GM19468 (cell line): ENCODE results near the gene MEGF11.
"Not testable (repeated sequence)": the region's sequence is repeated elsewhere in the genome, so short reads cannot be mapped to it uniquely, and the experiment has no call there.

Source experiments
- ATAC-seq: cut with Tn5 transposase; IDR thresholded peaks from one replicate; pipeline ENCODE4 v1.9.1; 2021; ENCODE audit warnings: mild to moderate bottlenecking, moderate library complexity, moderate number of reproducible peaks; ENCODE audit not compliant: unreplicated experiment; ENCODE audit errors: extremely low read depth

The MEGF11 gene

DNA sequence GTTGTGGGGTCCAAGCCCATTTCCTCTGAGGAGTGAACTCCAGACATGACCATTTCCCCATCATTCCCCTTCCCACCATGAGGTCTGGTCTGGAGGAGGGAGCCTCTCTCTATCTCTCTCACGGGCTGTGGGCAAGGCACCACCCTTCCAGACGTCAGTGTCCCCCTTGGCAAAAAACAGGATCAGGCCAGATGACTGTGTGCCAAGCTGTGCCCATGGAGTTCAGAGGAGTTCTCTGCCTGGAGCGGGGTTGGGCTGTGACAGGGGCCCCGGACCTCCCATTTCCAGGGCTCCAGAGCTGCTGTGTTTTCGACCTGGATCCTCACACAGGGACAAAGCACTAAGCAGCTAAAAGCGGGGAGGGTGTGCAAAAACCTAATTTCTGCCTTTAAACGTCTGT, 259.8 kb downstream of the MEGF11 start:
- ATAC-seq = no peak

DNA sequence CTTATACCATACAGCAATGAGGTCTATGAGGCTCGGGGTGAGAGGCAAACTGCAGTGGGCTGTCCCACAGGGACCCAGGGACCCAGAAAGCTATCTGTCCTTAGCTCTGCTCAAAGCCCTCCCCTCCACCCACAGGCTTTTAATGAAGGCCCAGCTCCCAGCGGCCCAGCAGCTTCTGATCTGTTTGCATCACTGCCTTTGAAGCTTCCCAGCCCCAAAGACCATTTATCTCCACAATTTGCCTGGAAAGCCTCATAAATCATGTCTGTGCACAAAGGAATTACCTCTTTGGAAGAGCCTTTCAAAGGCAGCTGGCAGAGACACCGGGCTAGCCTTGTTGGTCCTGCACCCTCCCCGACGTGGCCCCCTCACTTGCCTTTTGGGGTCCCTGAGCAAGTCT, 260.3 kb downstream of the MEGF11 start:
- no peak for ATAC-seq

GRCh38 chr15:65991721-65992483, 261.6 kb downstream of the MEGF11 start:
- ATAC-seq = no peak

DNA sequence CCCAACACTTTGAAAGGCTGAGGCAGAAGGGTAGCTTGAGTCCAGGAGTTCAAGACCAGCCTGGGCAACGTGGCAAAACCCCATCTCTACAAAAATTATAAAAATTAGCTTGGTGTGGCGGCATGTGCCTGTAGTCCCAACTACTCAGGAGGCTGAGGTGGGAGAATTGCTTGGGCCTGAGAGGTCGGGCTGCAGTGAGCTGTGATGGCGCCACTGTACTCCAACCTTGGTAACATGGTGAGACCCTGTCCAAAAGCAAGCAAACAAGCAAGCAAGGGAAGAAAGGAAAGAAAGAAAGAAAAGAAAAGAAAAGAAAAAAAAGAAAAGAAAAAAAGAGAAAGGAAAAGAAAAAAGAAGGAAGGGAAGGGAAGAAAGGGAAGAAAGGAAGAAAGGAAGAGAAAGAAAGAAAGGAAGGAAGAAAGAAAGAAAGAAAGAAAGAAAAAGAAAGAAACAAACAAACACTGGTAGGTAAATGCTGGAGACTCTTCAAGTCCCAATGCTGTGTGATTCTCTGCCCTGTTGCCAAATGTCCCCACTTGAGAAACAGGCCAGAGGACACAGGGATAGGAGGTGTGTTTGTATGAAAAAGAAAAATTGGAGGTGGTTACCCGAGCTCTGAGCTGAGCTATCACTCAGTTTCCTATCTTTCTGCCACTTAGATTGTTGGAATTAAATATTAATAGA, 263.1 kb downstream of the MEGF11 start:
- ATAC-seq = no peak

GRCh38 chr15:65987100-65987499, 266.4 kb downstream of the MEGF11 start:
- ATAC-seq = no peak

GRCh38 chr15:65986416-65986815, 267.1 kb downstream of the MEGF11 start:
- ATAC-seq = no peak

DNA sequence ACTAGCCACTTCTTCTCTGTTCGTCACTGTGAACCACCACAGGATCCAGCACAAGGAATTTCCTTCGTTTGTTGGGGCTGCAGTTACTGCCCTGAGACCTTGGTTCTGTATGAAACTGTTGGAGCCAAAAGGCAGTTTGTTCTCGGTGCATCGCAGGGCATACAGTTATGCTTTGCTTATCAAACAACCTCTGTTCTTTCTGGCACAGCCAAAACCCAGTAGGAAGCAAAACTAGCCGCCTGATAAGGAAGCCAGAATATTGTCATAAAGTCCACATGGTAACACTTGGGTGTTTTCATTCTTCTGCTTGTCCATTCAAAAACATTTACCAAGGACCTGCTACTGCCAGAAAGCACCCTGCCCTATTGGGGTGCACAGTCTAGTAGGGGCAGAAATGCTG, 268.2 kb downstream of the MEGF11 start:
- no peak for ATAC-seq

DNA sequence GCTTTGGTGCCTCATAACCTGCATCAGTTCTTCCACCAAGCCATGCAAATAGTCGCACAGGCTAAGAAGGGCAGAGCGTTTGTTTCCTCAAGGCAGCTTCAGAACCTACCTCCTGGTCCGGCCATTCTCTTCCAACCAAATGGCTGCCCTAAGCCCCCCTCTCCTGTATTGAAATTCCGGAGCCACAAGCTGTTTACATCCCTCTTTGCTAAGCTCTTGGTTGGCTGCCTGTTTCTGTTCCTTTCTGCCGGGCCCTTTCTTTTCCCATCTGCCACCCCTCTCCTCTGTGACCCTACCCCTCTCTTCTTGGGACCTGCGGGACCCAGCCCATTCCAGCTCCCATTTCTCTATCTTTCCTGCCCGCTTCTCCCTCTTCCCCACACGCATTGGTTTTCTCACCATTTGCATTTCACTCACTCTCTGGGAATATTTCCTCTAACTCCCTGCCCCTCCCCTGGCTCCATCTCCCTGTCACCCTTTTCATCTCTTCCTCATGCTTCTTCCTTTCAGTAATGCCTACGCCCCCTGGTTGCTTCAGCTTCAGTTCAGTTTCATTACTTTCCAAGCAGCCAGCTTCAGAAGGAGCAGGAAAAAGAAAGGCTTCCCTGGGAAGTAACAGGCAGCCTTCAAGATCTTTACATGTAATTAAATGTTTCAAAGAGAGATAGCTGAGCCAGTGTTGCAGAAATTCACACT, 270.8 kb downstream of the MEGF11 start:
- no peak for ATAC-seq

- no peak for ATAC-seq
Observed at GRCh38 chr15:65981837-65982626, 271.5 kb downstream of the MEGF11 start.

DNA sequence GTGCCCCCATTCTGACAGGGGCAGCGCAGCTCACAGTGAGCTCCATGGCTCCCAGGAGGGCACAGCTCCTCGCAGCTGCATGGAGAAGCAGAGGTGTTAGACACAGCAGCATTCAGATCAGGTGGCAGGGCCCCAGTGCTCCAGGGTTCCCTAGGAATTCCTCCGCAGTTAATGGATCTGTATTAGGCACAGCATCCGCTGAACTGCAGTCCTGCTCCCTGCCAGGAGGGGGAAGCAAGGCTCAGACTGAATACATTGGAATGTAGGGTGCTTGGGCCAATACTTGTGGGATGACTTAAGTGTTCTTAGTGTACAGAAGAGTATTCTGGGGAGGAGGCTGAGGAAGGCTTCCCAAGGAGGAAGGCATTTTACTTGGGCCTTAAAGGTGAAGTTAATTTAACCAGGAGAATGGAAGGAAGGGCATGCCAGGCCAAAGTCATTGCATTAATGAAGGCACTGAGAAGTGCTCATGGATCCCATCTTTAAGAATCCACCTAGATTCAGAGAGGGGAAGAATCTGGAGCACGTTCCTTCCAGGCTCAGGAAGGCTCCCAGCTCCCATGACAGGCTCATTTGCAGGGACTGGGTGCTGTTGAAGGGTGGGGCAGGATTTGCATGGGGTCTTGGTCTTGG, 272.6 kb downstream of the MEGF11 start:
- no peak for ATAC-seq

DNA sequence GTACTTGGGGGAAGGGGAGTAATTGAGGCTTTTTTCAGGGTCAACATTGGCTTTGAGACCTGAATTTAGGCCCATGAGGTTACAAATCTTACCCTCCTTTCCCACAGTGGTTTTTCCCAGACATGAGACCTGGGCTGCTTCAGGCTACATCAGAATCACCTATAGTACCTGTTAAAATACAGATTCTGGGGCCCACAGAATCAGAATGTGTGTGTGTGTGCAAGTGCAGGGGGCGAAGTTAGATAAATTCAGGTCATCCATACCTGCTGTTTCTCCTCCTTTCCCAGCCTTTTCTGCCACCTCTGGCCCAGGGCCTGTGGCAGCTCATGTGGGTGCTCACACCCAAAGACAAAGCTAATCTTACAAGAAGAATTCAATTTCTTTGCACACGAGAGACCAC, 273.7 kb downstream of the MEGF11 start:
- ATAC-seq = no peak

DNA sequence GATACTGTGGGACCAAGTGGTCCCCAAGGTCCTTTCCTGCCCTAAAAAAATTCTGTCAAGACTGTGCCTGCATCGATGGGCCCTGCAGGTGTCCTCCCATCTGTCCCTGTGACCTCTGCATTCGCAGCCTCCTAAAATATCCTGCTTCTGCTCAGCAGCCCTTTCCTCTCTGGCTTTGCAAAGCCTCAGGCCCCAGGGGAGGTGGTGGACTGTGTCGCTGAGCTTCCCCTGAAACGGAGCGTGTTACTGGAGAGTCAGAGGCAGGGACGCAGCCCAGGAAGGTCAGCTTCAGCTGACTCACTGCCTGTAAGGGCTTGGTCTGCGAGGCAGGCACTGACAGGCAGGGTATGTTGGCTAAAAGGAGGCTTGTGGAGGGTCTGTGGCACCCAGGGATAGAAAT, 274.2 kb downstream of the MEGF11 start:
- ATAC-seq = no peak

DNA sequence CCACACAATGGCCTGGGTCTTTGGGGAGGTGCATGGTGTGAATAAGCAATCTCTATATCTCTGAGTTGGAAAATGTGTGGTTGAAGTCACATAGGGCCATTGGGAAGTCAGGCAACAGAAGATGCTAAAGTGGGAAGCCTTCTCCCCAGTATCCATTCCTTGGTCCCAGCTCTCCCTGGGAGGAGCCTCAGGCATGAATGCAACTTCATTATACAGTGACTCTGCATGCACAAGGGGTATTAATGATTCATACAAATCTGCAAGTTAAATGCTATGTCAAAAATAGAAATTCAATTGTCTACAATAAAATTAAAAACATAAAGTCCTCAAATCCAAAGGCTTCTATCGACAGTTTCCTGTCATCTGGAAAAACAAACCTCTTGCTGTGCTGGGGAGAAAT, 275.4 kb downstream of the MEGF11 start:
- ATAC-seq = no peak

- ATAC-seq = not testable (repeated sequence)
Observed at GRCh38 chr15:65976196-65976595, 277.4 kb downstream of the MEGF11 start.

- ATAC-seq = no peak
Observed at GRCh38 chr15:65971741-65971995, 281.9 kb downstream of the MEGF11 start.

GRCh38 chr15:65970937-65971740, 282.4 kb downstream of the MEGF11 start:
- ATAC-seq = no peak

- no peak for ATAC-seq
Observed at GRCh38 chr15:65969865-65970816, 283.4 kb downstream of the MEGF11 start.

- no peak for ATAC-seq
Observed at GRCh38 chr15:65968511-65968910, 285.0 kb downstream of the MEGF11 start.
